ENCODE data around the gene SLK. TPM values are rescaled to one million over a fixed set of nuclear protein-coding genes. Genes with fewer than 3 reads are reported as not detected.

Gene SLK
- polyA plus RNA-seq, 1 of the 3 experiments (the other 2 are of a cell fraction): 4.0 TPM

GRCh38 chr10:104022026-104022425, 55.1 kb downstream of the SLK start:
- POLR2A ChIA-PET: no interaction called here
- H3K9me2 ChIP-seq: no peaks in the 10 kb centered on the region
- CTCF ChIA-PET: interaction anchor here (1.5 kb wide), 1 partner anchor 137 kb away, joined by 5 read pairs; no protein-coding TSS in a partner anchor
- no peak overlapping the region for H3K9ac ChIP-seq
- H3K36me3 ChIP-seq (replicated peaks in 1 of 2; ENCODE audit: control insufficient read depth in 1 of 2, insufficient read depth in 2 of 2, low read length in 1 of 2): peaks cover 71 to 82% of the 10 kb centered on the region in 2 experiments
- no peak overlapping the region for H3K4me3 ChIP-seq (ENCODE audit: low read depth in 2 of 2, low read length in 1 of 2)
- no peaks in the 10 kb centered on the region for H3K27me3 ChIP-seq (ENCODE audit: insufficient read depth)
- peaks cover 19% of the 10 kb centered on the region for H3F3A ChIP-seq (replicated peaks; ENCODE audit: insufficient read depth)
- no peak for DNase-seq
- H3K79me2 ChIP-seq (ENCODE audit: insufficient read depth): no peaks in the 10 kb centered on the region
- no peak overlapping the region for H2AFZ ChIP-seq (ENCODE audit: low read depth)
- no peaks in the 10 kb centered on the region for H4K20me1 ChIP-seq (ENCODE audit: insufficient read depth)
- no peak for TF ChIP-seq USF2 (IDR thresholded peaks at IDR 0.05; ENCODE audit: borderline replicate concordance, low read depth, low read length)
- no peak for TF ChIP-seq RFX5 (IDR thresholded peaks at IDR 0.05; ENCODE audit: low read length)
- TF ChIP-seq TCF12 (IDR thresholded peaks at IDR 0.05): no peak
- TF ChIP-seq RAD21 (IDR thresholded peaks at IDR 0.05; ENCODE audit: low read length): no peak
- no peak for TF ChIP-seq CHD2 (IDR thresholded peaks at IDR 0.05; ENCODE audit: low read length, partially characterized antibody)
- TF ChIP-seq NRF1 (IDR thresholded peaks at IDR 0.05; ENCODE audit: low read depth, low read length): no peak
- TF ChIP-seq FOXM1 (IDR thresholded peaks at IDR 0.05; ENCODE audit: low read depth): no peak
- no peak for TF ChIP-seq FOSL2 (IDR thresholded peaks at IDR 0.05; ENCODE audit: borderline replicate concordance, low read depth)
- no peak for TF ChIP-seq MEF2A (IDR thresholded peaks at IDR 0.05; ENCODE audit: borderline replicate concordance, low read depth)
- no peak for TF ChIP-seq NFIC (IDR thresholded peaks at IDR 0.05; ENCODE audit: borderline replicate concordance)
- no peak for TF ChIP-seq POLR2AphosphoS5 (IDR thresholded peaks at IDR 0.05; ENCODE audit: low read depth, low read length)
- 95% methylated on average over 5 of the region's 5 CpGs for WGBS (ENCODE audit: low lambda C conversion rate)
- H3K9me3 ChIP-seq: no peaks in the 10 kb centered on the region
- no peak overlapping the region for H3K4me2 ChIP-seq
- peaks cover 0 to 3% of the 10 kb centered on the region in 2 experiments; a peak in 2 of 4 replicates for H3K4me1 ChIP-seq (ENCODE audit: control insufficient read depth in 1 of 2, insufficient read depth in 2 of 2, low read depth in 1 of 2, low read length in 1 of 2)
- H3K27ac ChIP-seq (ENCODE audit: low read depth in 2 of 2, low read length in 1 of 2): no peak overlapping the region

- H3K9me3 ChIP-seq: no peaks in the 10 kb centered on the region
- CTCF ChIA-PET: interaction anchor here (0.9 kb wide), 1 partner anchor 42 kb away, joined by 3 read pairs; no protein-coding TSS in a partner anchor
- H3K36me3 ChIP-seq (replicated peaks in 1 of 2; ENCODE audit: control insufficient read depth in 1 of 2, insufficient read depth in 2 of 2, low read length in 1 of 2): peaks cover 54 to 68% of the 10 kb centered on the region in 2 experiments
- no peaks in the 10 kb centered on the region for H4K20me1 ChIP-seq (ENCODE audit: insufficient read depth)
- no peak overlapping the region for H3K27ac ChIP-seq (ENCODE audit: low read depth in 2 of 2, low read length in 1 of 2)
- peaks cover 14% of the 10 kb centered on the region for H3F3A ChIP-seq (replicated peaks; ENCODE audit: insufficient read depth)
- no peak for DNase-seq
- H3K9ac ChIP-seq: no peak overlapping the region
- H3K4me2 ChIP-seq: no peak overlapping the region
- no peak overlapping the region for H2AFZ ChIP-seq (ENCODE audit: low read depth)
- H3K9me2 ChIP-seq: no peaks in the 10 kb centered on the region
- H3K4me3 ChIP-seq (ENCODE audit: low read depth in 2 of 2, low read length in 1 of 2): no peak overlapping the region
- WGBS (ENCODE audit: low lambda C conversion rate): 96% methylated on average over 5 of the region's 5 CpGs
- peaks cover 0 to 1% of the 10 kb centered on the region in 2 experiments; a peak in 2 of 4 replicates for H3K4me1 ChIP-seq (ENCODE audit: control insufficient read depth in 1 of 2, insufficient read depth in 2 of 2, low read depth in 1 of 2, low read length in 1 of 2)
- H3K79me2 ChIP-seq (ENCODE audit: insufficient read depth): no peaks in the 10 kb centered on the region
- no peaks in the 10 kb centered on the region for H3K27me3 ChIP-seq (ENCODE audit: insufficient read depth)
- POLR2A ChIA-PET: no interaction called here
- TF ChIP-seq MXI1 (IDR thresholded peaks at IDR 0.05; ENCODE audit: low read depth, low read length) (no peak), POLR2AphosphoS5 (IDR thresholded peaks at IDR 0.05; ENCODE audit: low read depth, low read length) (no peak), RAD21 (IDR thresholded peaks at IDR 0.05; ENCODE audit: low read length) (no peak), PBX3 (IDR thresholded peaks at IDR 0.05) (no peak), CTCF (IDR thresholded peaks at IDR 0.05) (no peak), USF2 (IDR thresholded peaks at IDR 0.05; ENCODE audit: borderline replicate concordance, low read depth, low read length) (no peak), ZBTB33 (IDR thresholded peaks at IDR 0.05; ENCODE audit: borderline replicate concordance, low read depth) (no peak), NRF1 (IDR thresholded peaks at IDR 0.05; ENCODE audit: low read depth, low read length) (no peak), FOSL2 (IDR thresholded peaks at IDR 0.05; ENCODE audit: borderline replicate concordance, low read depth) (no peak), CHD2 (IDR thresholded peaks at IDR 0.05; ENCODE audit: low read length, partially characterized antibody) (no peak), TEAD4 (IDR thresholded peaks at IDR 0.05; ENCODE audit: borderline replicate concordance, insufficient read depth) (no peak), JUND (IDR thresholded peaks at IDR 0.05) (no peak), IRF3 (IDR thresholded peaks at IDR 0.05; ENCODE audit: low read depth, low read length) (no peak), MAX (IDR thresholded peaks at IDR 0.05; ENCODE audit: low read depth) (no peak)
Observed at GRCh38 chr10:104025524-104025923, 58.6 kb downstream of the SLK start.
